CD4-positive, CD25-positive, alpha-beta regulatory T cell (primary cell): ENCODE results near the gene STK10. TPM values are rescaled to one million over a fixed set of nuclear protein-coding genes. Genes with fewer than 3 reads are reported as not detected.
A peak's percentile ranks its signal among the peaks of the same experiment; 100 is the strongest.

Experiments
- ATAC-seq, 2 donors: fragments of 150-1000 bp; cut with Tn5 transposase; one replicate each; pipeline ENCODE4 v1.10.0; 2021; ENCODE audit warnings: low read depth in 2 of 2, moderate number of reproducible peaks in 2 of 2, moderate library complexity in 1 of 2
- DNase-seq, 3 donors: peaks; one replicate each; pipeline versions ENCODE4 v3.0.0 to v3.0.0-alpha.2; 2012 to 2022; ENCODE audit warnings: mixed read lengths in 1 of 3
- H3K27ac ChIP-seq: one replicate; pipeline ENCODE4 v1.7.0; 2013; ENCODE audit warnings: mild to moderate bottlenecking, low read length; ENCODE audit not compliant: insufficient read depth, poor library complexity, severe bottlenecking
- H3K27me3 ChIP-seq: one replicate; pipeline ENCODE4 v1.7.0; 2013; ENCODE audit warnings: low read length; ENCODE audit not compliant: control insufficient read depth, insufficient read depth
- H3K36me3 ChIP-seq: one replicate; pipeline ENCODE4 v1.7.0; 2013; ENCODE audit warnings: mild to moderate bottlenecking, low read length, moderate library complexity; ENCODE audit not compliant: control insufficient read depth, insufficient read depth
- H3K4me1 ChIP-seq: 2 replicates; pipeline ENCODE4 v1.7.0; 2013; ENCODE audit warnings: mild to moderate bottlenecking, low read length; ENCODE audit not compliant: insufficient read depth, control insufficient read depth, poor library complexity, severe bottlenecking
- H3K4me3 ChIP-seq: one replicate; pipeline ENCODE4 v1.7.0; 2013; ENCODE audit warnings: low read depth, mild to moderate bottlenecking, low read length, moderate library complexity
- H3K9me3 ChIP-seq, 2 experiments: 1 replicate in 1 of 2; 2 replicates in 1 of 2; pipeline ENCODE4 v1.7.0; 2013; ENCODE audit warnings: low read length in 2 of 2, mild to moderate bottlenecking in 1 of 2, moderate library complexity in 1 of 2; ENCODE audit not compliant: control insufficient read depth in 2 of 2
- H3K27ac Mint-ChIP-seq, 3 donors: one replicate each; pipeline ENCODE4 v1.8.0; 2020 to 2022; ENCODE audit warnings: mild to moderate bottlenecking in 3 of 3, mixed read lengths in 3 of 3, moderate library complexity in 2 of 3
- H3K27me3 Mint-ChIP-seq: one replicate; pipeline ENCODE4 v1.8.0; 2022; ENCODE audit warnings: mild to moderate bottlenecking, mixed read lengths
- H3K36me3 Mint-ChIP-seq: one replicate; pipeline ENCODE4 v1.8.0; 2020; ENCODE audit warnings: mixed read lengths
- H3K4me1 Mint-ChIP-seq, 4 donors: one replicate each; pipeline ENCODE4 v1.8.0; 2020 to 2022; ENCODE audit warnings: mixed read lengths in 4 of 4, mild to moderate bottlenecking in 1 of 4
- H3K4me3 Mint-ChIP-seq, 4 donors: one replicate each; pipeline ENCODE4 v1.8.0; 2020 to 2022; ENCODE audit warnings: mild to moderate bottlenecking in 4 of 4, mixed read lengths in 4 of 4, moderate library complexity in 3 of 4
- H3K9me3 Mint-ChIP-seq, 7 donors: one replicate each; pipeline ENCODE4 v1.8.0; 2020 to 2022; ENCODE audit warnings: mixed read lengths in 7 of 7, mild to moderate bottlenecking in 3 of 7, moderate library complexity in 2 of 7
- polyA plus RNA-seq, 4 donors: library from polyadenylated mRNA; unstranded; fragments of 300-500 nt; fragmentation: Illumina TruSeq; gene quantifications; one replicate each; pipeline ENCODE4 v1.2.3, GENCODE V29; 2021
- total RNA-seq: library from RNA; stranded (reverse); gene quantifications from one replicate; pipeline ENCODE4 v1.2.3, GENCODE V29; 2022

STK10 gene
- total RNA-seq (533 TPM), polyA plus RNA-seq (10 to 100 TPM; 71.2 to 77.2 (median 74.1) TPM)

- H3K4me1 ChIP-seq = peaks cover 39% of the 10 kb centered on the region
- peaks cover 5% of the 10 kb centered on the region for H3K36me3 Mint-ChIP-seq
- no peaks in the 10 kb centered on the region for H3K27me3 Mint-ChIP-seq
- H3K27me3 ChIP-seq = no peaks in the 10 kb centered on the region
- peaks cover 7% of the 10 kb centered on the region for H3K36me3 ChIP-seq
- peak within 1 kb of the TSS; percentile 97 to 99 (median 97) for H3K27ac Mint-ChIP-seq
- DNase-seq (peak; percentile 85 to 94 (median 91)), ATAC-seq (peak; percentile 81 to 83)
- peaks cover 0 to 3% (median 0%) of the 10 kb centered on the region in 7 donors for H3K9me3 Mint-ChIP-seq
- peaks cover 2 to 30% (median 16%) of the 10 kb centered on the region in 4 donors for H3K4me1 Mint-ChIP-seq
- peak within 1 kb of the TSS; percentile 95 for H3K27ac ChIP-seq
- peak within 1 kb of the TSS; percentile 95 for H3K4me3 ChIP-seq
- H3K4me3 Mint-ChIP-seq = peak within 1 kb of the TSS; percentile 96 to 100 (median 99)
- no peaks in the 10 kb centered on the region for H3K9me3 ChIP-seq
Observed at GRCh38 chr5:172188033-172188892, at the start of gene STK10. Gene STK10, minus strand, starts transcription at chr5:172188224. Its CDS starts 182 bp downstream, at chr5:172188042.

- DNase-seq (no peak), ATAC-seq (no peak)
- Histone ChIP-seq H3K36me3 (no peaks in the 10 kb centered on the region), H3K27ac (no peak overlapping the region), H3K4me3 (no peak overlapping the region), H3K4me1 (peaks cover 12% of the 10 kb centered on the region), H3K27me3 (no peaks in the 10 kb centered on the region), H3K9me3 (no peaks in the 10 kb centered on the region)
- H3K27ac Mint-ChIP-seq = peak overlapping the region in 1 of 3 donors; percentile 42
- no peak overlapping the region for H3K4me3 Mint-ChIP-seq
- H3K4me1 Mint-ChIP-seq = peaks cover 13 to 52% (median 35%) of the 10 kb centered on the region in 4 donors
- no peaks in the 10 kb centered on the region for H3K9me3 Mint-ChIP-seq
- H3K36me3 Mint-ChIP-seq = peaks cover 23% of the 10 kb centered on the region
- H3K27me3 Mint-ChIP-seq = no peaks in the 10 kb centered on the region
Observed at GRCh38 chr5:172235827-172236736, 48.1 kb upstream of the STK10 start.

DNA sequence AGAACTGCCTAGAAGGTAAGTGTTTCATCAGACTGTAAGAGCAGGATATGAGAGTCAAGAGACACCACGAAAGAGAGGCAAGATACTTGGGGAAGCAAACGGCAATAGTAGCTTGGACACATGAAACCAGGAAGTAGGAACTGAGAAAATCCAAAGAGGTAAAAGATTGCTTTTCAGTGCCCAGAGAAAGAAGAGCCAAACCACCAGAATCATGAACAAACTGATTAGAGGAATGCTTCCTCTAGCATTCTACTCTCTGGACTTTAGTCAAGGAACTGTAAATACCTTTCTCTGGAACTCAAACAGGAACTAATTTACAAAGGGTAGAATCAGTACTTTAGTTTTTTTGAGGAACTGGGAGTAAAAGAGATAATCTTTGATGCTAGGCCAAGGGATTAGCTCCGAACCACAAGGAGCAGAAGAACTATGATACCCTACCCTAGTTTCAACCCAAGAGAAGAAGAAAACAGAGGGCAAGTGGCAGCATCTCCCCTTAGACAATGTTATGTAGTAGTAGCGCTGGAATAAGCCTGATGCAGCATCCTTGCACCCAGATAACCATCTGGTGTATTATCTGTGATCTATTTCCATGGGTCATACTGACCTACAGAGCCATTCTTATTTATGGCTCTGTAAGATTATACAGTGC is 47.2 kb upstream of the STK10 start:
- Mint-ChIP-seq H3K4me3 (no peak overlapping the region), H3K27ac (peak overlapping the region in 1 of 3 donors; percentile 42), H3K27me3 (no peaks in the 10 kb centered on the region), H3K36me3 (peaks cover 28% of the 10 kb centered on the region), H3K4me1 (peaks cover 15 to 52% (median 35%) of the 10 kb centered on the region in 4 donors), H3K9me3 (no peaks in the 10 kb centered on the region)
- H3K36me3 ChIP-seq = no peaks in the 10 kb centered on the region
- H3K9me3 ChIP-seq = no peaks in the 10 kb centered on the region
- ATAC-seq (no peak), DNase-seq (no peak)
- H3K4me1 ChIP-seq = peaks cover 12% of the 10 kb centered on the region
- H3K27me3 ChIP-seq = no peaks in the 10 kb centered on the region
- no peak overlapping the region for H3K27ac ChIP-seq
- H3K4me3 ChIP-seq = no peak overlapping the region

DNA sequence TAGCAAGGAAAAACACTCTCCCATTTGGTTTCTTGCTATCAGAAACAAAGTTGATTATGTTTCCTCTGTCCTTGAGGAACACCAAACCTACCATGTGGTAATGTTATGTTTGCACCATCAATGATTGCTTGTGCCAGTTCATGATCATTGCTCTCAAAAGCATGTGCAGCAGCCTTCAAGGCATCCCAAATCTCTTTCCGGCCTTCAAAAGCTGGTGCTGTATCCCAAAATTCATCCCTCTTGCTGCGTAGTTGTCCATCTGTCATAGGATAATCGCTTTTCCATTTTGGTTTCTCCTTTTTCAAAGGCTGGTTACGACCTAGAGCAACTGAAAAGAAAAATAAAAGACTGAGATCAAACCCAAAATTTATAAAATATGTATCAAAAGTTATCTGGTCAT is 46.0 kb upstream of the STK10 start:
- H3K4me1 Mint-ChIP-seq = peaks cover 21 to 51% (median 32%) of the 10 kb centered on the region in 4 donors
- no peaks in the 10 kb centered on the region for H3K9me3 Mint-ChIP-seq
- H3K36me3 ChIP-seq = no peaks in the 10 kb centered on the region
- no peak overlapping the region for H3K4me3 Mint-ChIP-seq
- H3K27me3 Mint-ChIP-seq = no peaks in the 10 kb centered on the region
- ATAC-seq = no peak
- H3K4me3 ChIP-seq = no peak overlapping the region
- no peaks in the 10 kb centered on the region for H3K9me3 ChIP-seq
- H3K36me3 Mint-ChIP-seq = peaks cover 30% of the 10 kb centered on the region
- no peak overlapping the region for H3K27ac Mint-ChIP-seq
- no peak overlapping the region for H3K27ac ChIP-seq
- peaks cover 12% of the 10 kb centered on the region for H3K4me1 ChIP-seq
- DNase-seq = no peak
- H3K27me3 ChIP-seq = no peaks in the 10 kb centered on the region

GRCh38 chr5:172229904-172230303 is 41.9 kb upstream of the STK10 start:
- H3K36me3 ChIP-seq = no peaks in the 10 kb centered on the region
- no peak overlapping the region for H3K4me3 Mint-ChIP-seq
- H3K27me3 Mint-ChIP-seq = no peaks in the 10 kb centered on the region
- no peaks in the 10 kb centered on the region for H3K9me3 ChIP-seq
- no peak overlapping the region for H3K27ac Mint-ChIP-seq
- no peaks in the 10 kb centered on the region for H3K27me3 ChIP-seq
- peaks cover 5 to 30% (median 13%) of the 10 kb centered on the region in 4 donors for H3K4me1 Mint-ChIP-seq
- no peaks in the 10 kb centered on the region for H3K9me3 Mint-ChIP-seq
- ATAC-seq (no peak), DNase-seq (no peak)
- H3K4me1 ChIP-seq = peaks cover under 1% of the 10 kb centered on the region
- no peak overlapping the region for H3K4me3 ChIP-seq
- H3K36me3 Mint-ChIP-seq = peaks cover 41% of the 10 kb centered on the region
- no peak overlapping the region for H3K27ac ChIP-seq

DNA sequence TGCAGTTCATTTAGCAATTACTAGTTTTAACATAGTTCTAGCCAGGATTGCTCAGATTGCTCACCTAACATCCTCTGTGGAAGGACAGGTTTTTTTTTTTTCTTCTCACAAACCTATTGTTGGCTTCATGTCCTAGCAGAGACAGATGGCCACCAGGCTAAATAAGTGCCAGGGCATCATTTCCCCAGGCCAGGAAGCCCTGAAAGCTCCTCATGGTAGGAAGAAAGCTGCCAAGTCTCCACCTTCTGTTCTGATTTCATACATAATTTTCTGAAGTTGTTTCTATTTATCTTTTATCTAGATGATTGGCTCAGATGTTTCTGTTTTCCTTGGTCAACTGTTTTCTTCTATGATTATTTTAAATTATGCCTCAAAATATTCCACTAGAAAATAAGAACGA is 37.0 kb upstream of the STK10 start:
- Histone ChIP-seq H3K9me3 (no peaks in the 10 kb centered on the region), H3K27ac (no peak overlapping the region), H3K4me1 (peaks cover 13% of the 10 kb centered on the region), H3K36me3 (no peaks in the 10 kb centered on the region), H3K4me3 (no peak overlapping the region), H3K27me3 (no peaks in the 10 kb centered on the region)
- peak overlapping the region in 1 of 3 donors; percentile 89 for H3K27ac Mint-ChIP-seq
- H3K36me3 Mint-ChIP-seq = peaks cover 32% of the 10 kb centered on the region
- no peak for DNase-seq
- H3K27me3 Mint-ChIP-seq = no peaks in the 10 kb centered on the region
- H3K4me3 Mint-ChIP-seq = peak overlapping the region in 1 of 4 donors; percentile 23
- ATAC-seq = no peak
- peaks cover 18 to 37% (median 20%) of the 10 kb centered on the region in 4 donors for H3K4me1 Mint-ChIP-seq
- peaks cover 0 to 4% (median 0%) of the 10 kb centered on the region in 7 donors for H3K9me3 Mint-ChIP-seq
